ENCODE data around the gene CCDC102A. TPM values are rescaled to one million over a fixed set of nuclear protein-coding genes. Genes with fewer than 3 reads are reported as not detected.
A peak's percentile ranks its signal among the peaks of the same experiment; 100 is the strongest.

CCDC102A gene
- total RNA-seq, 1 donor from 2014 or later: 12.8 TPM

GRCh38 chr16:57479976-57480753, 56.2 kb downstream of the CCDC102A start:
- H3K4me1 ChIP-seq: peaks cover 67% of the 10 kb centered on the region

GRCh38 chr16:57479205-57479975, 57.0 kb downstream of the CCDC102A start:
- peaks cover 10% of the 10 kb centered on the region for H3K36me3 ChIP-seq
- peak overlapping the region; percentile 60 for H3K4me3 ChIP-seq
- DNase-seq (no peak), ATAC-seq (no peak)
- H3K27ac ChIP-seq: peak overlapping the region; percentile 77
- no peaks in the 10 kb centered on the region for H3K9me3 ChIP-seq
- H3K4me1 ChIP-seq: peaks cover 61% of the 10 kb centered on the region
- TF ChIP-seq, protein P1, sequence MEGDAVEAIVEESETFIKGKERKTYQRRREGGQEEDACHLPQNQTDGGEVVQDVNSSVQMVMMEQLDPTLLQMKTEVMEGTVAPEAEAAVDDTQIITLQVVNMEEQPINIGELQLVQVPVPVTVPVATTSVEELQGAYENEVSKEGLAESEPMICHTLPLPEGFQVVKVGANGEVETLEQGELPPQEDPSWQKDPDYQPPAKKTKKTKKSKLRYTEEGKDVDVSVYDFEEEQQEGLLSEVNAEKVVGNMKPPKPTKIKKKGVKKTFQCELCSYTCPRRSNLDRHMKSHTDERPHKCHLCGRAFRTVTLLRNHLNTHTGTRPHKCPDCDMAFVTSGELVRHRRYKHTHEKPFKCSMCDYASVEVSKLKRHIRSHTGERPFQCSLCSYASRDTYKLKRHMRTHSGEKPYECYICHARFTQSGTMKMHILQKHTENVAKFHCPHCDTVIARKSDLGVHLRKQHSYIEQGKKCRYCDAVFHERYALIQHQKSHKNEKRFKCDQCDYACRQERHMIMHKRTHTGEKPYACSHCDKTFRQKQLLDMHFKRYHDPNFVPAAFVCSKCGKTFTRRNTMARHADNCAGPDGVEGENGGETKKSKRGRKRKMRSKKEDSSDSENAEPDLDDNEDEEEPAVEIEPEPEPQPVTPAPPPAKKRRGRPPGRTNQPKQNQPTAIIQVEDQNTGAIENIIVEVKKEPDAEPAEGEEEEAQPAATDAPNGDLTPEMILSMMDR (IDR thresholded peaks at IDR 0.05): no peak
- no peaks in the 10 kb centered on the region for H3K27me3 ChIP-seq (ENCODE audit: low read depth)
- intact Hi-C loops (cut with DNase I): no loop called here

More at GRCh38 chr16:57479976-57480753, 56.2 kb downstream of the CCDC102A start:
- Histone ChIP-seq H3K36me3 (peaks cover 2% of the 10 kb centered on the region), H3K4me3 (peak overlapping the region; percentile 60), H3K27ac (peak overlapping the region; percentile 77), H3K9me3 (no peaks in the 10 kb centered on the region), H3K27me3 (ENCODE audit: low read depth) (no peaks in the 10 kb centered on the region)
- TF ChIP-seq, protein P1 (IDR thresholded peaks at IDR 0.05): no peak
- intact Hi-C loops (cut with DNase I): no loop called here
- ATAC-seq: peak; percentile 79 to 80
- DNase-seq: peak; percentile 84

- peaks cover 18% of the 10 kb centered on the region for H3K36me3 ChIP-seq
- H3K4me3 ChIP-seq: peak overlapping the region; percentile 60
- H3K9me3 ChIP-seq: no peaks in the 10 kb centered on the region
- DNase-seq (no peak), ATAC-seq (no peak)
- peaks cover 53% of the 10 kb centered on the region for H3K4me1 ChIP-seq
- H3K27ac ChIP-seq: peak overlapping the region; percentile 77
- intact Hi-C loops (cut with DNase I): no loop called here
- TF ChIP-seq, protein P1 (IDR thresholded peaks at IDR 0.05): no peak
- no peaks in the 10 kb centered on the region for H3K27me3 ChIP-seq (ENCODE audit: low read depth)
Measured at GRCh38 chr16:57478396-57479204, 57.8 kb downstream of the CCDC102A start.

GRCh38 chr16:57477531-57478202, 58.7 kb downstream of the CCDC102A start:
- no peak overlapping the region for H3K4me3 ChIP-seq
- DNase-seq (peak; percentile 66), ATAC-seq (peak; percentile 24 to 60)
- no peaks in the 10 kb centered on the region for H3K27me3 ChIP-seq (ENCODE audit: low read depth)
- H3K9me3 ChIP-seq: no peaks in the 10 kb centered on the region
- peak overlapping the region; percentile 77 for H3K27ac ChIP-seq
- TF ChIP-seq, protein P1 (IDR thresholded peaks at IDR 0.05): no peak
- H3K36me3 ChIP-seq: peaks cover 27% of the 10 kb centered on the region
- intact Hi-C loops (cut with DNase I): no loop called here
- peaks cover 52% of the 10 kb centered on the region for H3K4me1 ChIP-seq

Measured in lower lobe of right lung (tissue), 2 donors.